ENCODE results near the gene KLK7. TPM values are rescaled to one million over a fixed set of nuclear protein-coding genes. Genes with fewer than 3 reads are reported as not detected.

KLK7 gene
- total RNA-seq, 5 donors from 2014 or later (not counting 1 experiment from before 2014, with no cell fraction given): not detected

DNA sequence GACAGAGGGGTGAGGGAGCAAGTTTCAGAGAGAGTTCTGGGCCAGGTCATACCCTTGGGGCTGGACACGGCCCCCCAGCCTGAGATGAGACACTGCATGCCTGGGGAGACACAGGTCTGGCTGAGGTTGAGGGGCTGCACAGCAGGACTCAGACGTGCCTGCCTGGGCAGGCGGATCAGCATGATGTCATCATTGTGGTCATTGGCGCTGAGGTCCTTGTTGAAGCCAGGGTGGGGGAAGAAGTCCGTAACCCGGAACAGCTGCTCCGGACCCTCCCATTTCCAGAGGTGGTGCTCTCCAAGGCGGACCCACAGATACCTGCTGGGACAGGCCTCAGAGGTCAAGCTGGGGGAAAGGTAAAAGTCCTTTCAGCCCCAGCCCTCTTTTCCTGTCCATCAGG lies 22.7 kb upstream of the KLK7 start:
- Mint-ChIP-seq H3K27ac (no peak overlapping the region), H3K4me1 (peaks cover 0 to 3% (median 0%) of the 10 kb centered on the region in 3 donors)
- WGBS (ENCODE audit: insufficient coverage): 53% methylated on average over 7 of the region's 8 CpGs

DNA sequence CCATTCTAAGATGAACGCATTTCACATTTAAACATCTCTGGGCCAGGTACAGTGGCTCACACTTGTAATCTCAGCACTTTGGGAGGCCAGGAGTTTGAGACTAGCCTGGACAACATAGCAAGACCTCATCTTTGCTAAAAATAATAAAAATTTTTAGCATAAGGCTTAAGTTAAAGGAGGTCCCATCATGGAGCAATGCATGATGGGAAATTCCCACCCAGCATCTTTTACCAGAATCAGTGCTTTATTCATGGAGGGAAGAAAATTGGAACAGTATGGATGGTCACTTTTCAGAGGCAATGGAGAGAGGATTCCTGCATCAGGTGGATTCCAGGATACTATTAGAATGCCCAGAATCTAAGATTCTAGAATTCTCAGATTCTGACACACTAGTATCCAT lies 21.5 kb upstream of the KLK7 start:
- no peak for DNase-seq
- Mint-ChIP-seq H3K27me3 (peaks cover 29 to 57% of the 10 kb centered on the region in 2 donors), H3K36me3 (no peaks in the 10 kb centered on the region), H3K4me3 (no peak overlapping the region), H3K27ac (no peak overlapping the region), H3K4me1 (peaks cover 0 to 3% (median 0%) of the 10 kb centered on the region in 3 donors), H3K9me3 (no peaks in the 10 kb centered on the region)
- Histone ChIP-seq H3K4me1 (ENCODE audit: control insufficient read depth in 1 of 2, extremely low read depth in 1 of 2, insufficient read depth in 2 of 2, low read length in 2 of 2) (no peaks in the 10 kb centered on the region), H3K27ac (ENCODE audit: low read length) (no peak overlapping the region), H3K27me3 (replicated peaks in 1 of 2; ENCODE audit: control insufficient read depth in 2 of 2, extremely low read depth in 1 of 2, insufficient read depth in 2 of 2, low read length in 1 of 2) (peaks cover 0 to 58% of the 10 kb centered on the region in 2 experiments), H3K9me3 (no peaks in the 10 kb centered on the region), H3K36me3 (ENCODE audit: control insufficient read depth in 2 of 2, extremely low read depth in 1 of 2, insufficient read depth in 1 of 2, low read length in 1 of 2) (no peaks in the 10 kb centered on the region), H3K4me3 (ENCODE audit: control insufficient read depth in 1 of 2, extremely low read depth in 1 of 2, low read length in 1 of 2) (no peak overlapping the region)
- POLR2A ChIA-PET: no interaction called here
- CTCF ChIA-PET: no interaction called here
- WGBS (ENCODE audit: insufficient coverage): no CpG with 5 or more reads among the region's 1 CpG
- ATAC-seq (replicated peaks in 1 of 4): no peak

More for the DNA sequence above, 22.7 kb upstream of the KLK7 start:
- no peaks in the 10 kb centered on the region for H3K36me3 Mint-ChIP-seq
- Histone ChIP-seq H3K27me3 (replicated peaks in 1 of 2; ENCODE audit: control insufficient read depth in 2 of 2, extremely low read depth in 1 of 2, insufficient read depth in 2 of 2, low read length in 1 of 2) (peaks cover 0 to 51% of the 10 kb centered on the region in 2 experiments), H3K27ac (ENCODE audit: low read length) (no peak overlapping the region), H3K4me1 (ENCODE audit: control insufficient read depth in 1 of 2, extremely low read depth in 1 of 2, insufficient read depth in 2 of 2, low read length in 2 of 2) (no peaks in the 10 kb centered on the region), H3K4me3 (ENCODE audit: control insufficient read depth in 1 of 2, extremely low read depth in 1 of 2, low read length in 1 of 2) (no peak overlapping the region), H3K36me3 (ENCODE audit: control insufficient read depth in 2 of 2, extremely low read depth in 1 of 2, insufficient read depth in 1 of 2, low read length in 1 of 2) (no peaks in the 10 kb centered on the region), H3K9me3 (no peaks in the 10 kb centered on the region)
- DNase-seq (no peak), ATAC-seq (replicated peaks in 1 of 4) (no peak)
- CTCF ChIA-PET: no interaction called here
- no peaks in the 10 kb centered on the region for H3K9me3 Mint-ChIP-seq
- H3K4me3 Mint-ChIP-seq: no peak overlapping the region
- POLR2A ChIA-PET: no interaction called here
- H3K27me3 Mint-ChIP-seq: peaks cover 30 to 57% of the 10 kb centered on the region in 2 donors

DNA sequence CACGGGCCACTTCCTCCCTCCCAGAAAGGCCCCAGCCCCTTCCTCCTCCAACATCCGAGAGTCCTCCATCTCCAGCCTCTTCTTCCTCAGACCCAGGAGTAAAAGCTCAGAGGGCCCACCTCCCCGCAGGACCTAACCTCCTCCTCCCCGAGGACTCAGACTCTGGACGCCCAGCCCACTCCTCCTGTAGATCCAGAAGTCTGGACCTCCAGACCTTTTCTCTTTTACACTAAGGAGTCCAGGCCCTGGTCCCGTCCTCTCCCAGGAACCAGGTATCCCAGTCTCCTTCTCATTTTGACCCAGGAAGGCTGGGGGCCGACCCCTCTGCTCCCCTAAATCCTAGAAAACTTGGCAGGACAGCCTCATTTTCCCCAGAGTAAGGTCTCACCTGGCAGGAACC lies 19.6 kb upstream of the KLK7 start:
- no peak overlapping the region for H3K4me3 Mint-ChIP-seq
- ATAC-seq (replicated peaks in 1 of 4): no peak
- no peak overlapping the region for H3K27ac Mint-ChIP-seq
- POLR2A ChIA-PET: no interaction called here
- 52% methylated on average over 7 of the region's 7 CpGs for WGBS (ENCODE audit: insufficient coverage)
- H3K4me1 Mint-ChIP-seq: peaks cover 0 to 3% (median 0%) of the 10 kb centered on the region in 3 donors
- H3K4me1 ChIP-seq (ENCODE audit: control insufficient read depth in 1 of 2, extremely low read depth in 1 of 2, insufficient read depth in 2 of 2, low read length in 2 of 2): no peaks in the 10 kb centered on the region
- DNase-seq: no peak
- H3K36me3 ChIP-seq (ENCODE audit: control insufficient read depth in 2 of 2, extremely low read depth in 1 of 2, insufficient read depth in 1 of 2, low read length in 1 of 2): no peaks in the 10 kb centered on the region
- CTCF ChIA-PET: no interaction called here
- H3K36me3 Mint-ChIP-seq: no peaks in the 10 kb centered on the region
- no peaks in the 10 kb centered on the region for H3K9me3 Mint-ChIP-seq
- H3K4me3 ChIP-seq (ENCODE audit: control insufficient read depth in 1 of 2, extremely low read depth in 1 of 2, low read length in 1 of 2): no peak overlapping the region
- no peak overlapping the region for H3K27ac ChIP-seq (ENCODE audit: low read length)
- H3K27me3 ChIP-seq (replicated peaks in 1 of 2; ENCODE audit: control insufficient read depth in 2 of 2, extremely low read depth in 1 of 2, insufficient read depth in 2 of 2, low read length in 1 of 2): peaks cover 0 to 56% of the 10 kb centered on the region in 2 experiments
- no peaks in the 10 kb centered on the region for H3K9me3 ChIP-seq
- H3K27me3 Mint-ChIP-seq: peaks cover 22 to 59% of the 10 kb centered on the region in 2 donors

DNA sequence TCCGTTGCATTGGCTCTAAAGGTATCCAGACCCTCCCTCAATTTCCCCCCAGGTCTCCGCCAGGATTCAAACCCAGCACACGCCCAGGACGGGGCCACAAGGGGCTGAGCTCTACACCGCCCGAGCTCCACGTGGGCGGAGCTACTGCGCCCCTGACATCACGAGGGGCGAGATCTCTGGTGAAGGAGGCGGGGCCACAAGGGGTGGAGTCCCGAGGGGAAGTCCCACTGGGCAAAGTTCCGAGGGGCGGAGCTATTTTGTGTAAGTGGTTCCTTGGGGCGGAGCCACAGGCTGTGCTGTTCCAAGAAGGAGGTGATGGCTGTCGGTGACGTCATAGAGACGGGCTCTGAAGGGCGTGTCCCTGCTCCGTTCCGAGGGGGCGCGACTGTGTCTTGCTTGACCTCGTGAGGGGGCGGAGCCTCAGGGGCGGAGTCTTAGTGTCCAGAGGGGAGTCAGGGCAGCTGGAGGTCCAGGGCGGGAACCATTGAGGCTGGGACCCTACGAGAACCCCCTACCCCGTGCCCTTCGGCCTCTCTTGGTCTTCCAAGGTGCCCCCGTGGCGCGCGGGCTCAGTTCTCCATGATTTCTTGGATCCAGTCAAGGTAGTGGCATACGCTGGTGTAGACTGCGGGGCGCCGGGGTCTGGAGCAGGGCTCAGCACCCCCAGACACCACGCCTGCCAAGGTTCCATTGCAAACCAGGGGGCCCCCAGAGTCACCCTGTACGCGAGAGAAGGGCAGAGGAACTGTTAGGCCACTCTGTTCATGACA lies 19.0 kb upstream of the KLK7 start:
- POLR2A ChIA-PET: no interaction called here

DNA sequence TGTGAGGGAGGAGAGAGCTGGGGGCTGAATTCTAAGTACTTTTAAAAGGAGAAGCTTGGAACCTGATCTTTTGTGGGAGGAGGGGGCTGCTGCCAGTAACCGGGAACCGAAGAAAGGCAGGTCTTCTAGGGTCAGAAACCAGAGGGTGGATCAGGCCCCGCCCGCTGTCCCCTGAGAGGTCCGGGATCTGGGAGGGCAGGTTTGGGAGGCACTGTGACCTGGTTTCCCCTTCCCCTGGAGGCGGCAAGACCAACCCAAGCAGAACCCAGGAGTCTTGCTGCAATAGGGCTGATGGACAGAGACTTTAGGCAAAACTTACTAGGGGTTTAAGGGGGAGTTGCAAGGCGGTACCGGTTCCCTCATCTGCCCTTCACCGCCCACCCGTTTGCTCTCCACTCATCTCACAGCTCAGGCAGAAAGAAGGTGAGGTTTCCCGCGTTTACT lies 18.4 kb upstream of the KLK7 start:
- 44% methylated on average over 8 of the region's 12 CpGs for WGBS (ENCODE audit: insufficient coverage)
- no peak for ATAC-seq (replicated peaks in 1 of 4)
- Mint-ChIP-seq H3K4me1 (peaks cover 0 to 3% (median 0%) of the 10 kb centered on the region in 3 donors), H3K27ac (no peak overlapping the region), H3K9me3 (no peaks in the 10 kb centered on the region), H3K36me3 (no peaks in the 10 kb centered on the region), H3K4me3 (no peak overlapping the region), H3K27me3 (peaks cover 31 to 64% of the 10 kb centered on the region in 2 donors)
- H3K27me3 ChIP-seq (replicated peaks in 1 of 2; ENCODE audit: control insufficient read depth in 2 of 2, extremely low read depth in 1 of 2, insufficient read depth in 2 of 2, low read length in 1 of 2): peaks cover 0 to 65% of the 10 kb centered on the region in 2 experiments
- H3K9me3 ChIP-seq: no peaks in the 10 kb centered on the region
- POLR2A ChIA-PET: no interaction called here
- H3K27ac ChIP-seq (ENCODE audit: low read length): no peak overlapping the region
- CTCF ChIA-PET: no interaction called here
- H3K4me1 ChIP-seq (ENCODE audit: control insufficient read depth in 1 of 2, extremely low read depth in 1 of 2, insufficient read depth in 2 of 2, low read length in 2 of 2): no peaks in the 10 kb centered on the region
- no peak overlapping the region for H3K4me3 ChIP-seq (ENCODE audit: control insufficient read depth in 1 of 2, extremely low read depth in 1 of 2, low read length in 1 of 2)
- DNase-seq: no peak
- H3K36me3 ChIP-seq (ENCODE audit: control insufficient read depth in 2 of 2, extremely low read depth in 1 of 2, insufficient read depth in 1 of 2, low read length in 1 of 2): no peaks in the 10 kb centered on the region

More for the DNA sequence above, 19.0 kb upstream of the KLK7 start:
- no peaks in the 10 kb centered on the region for H3K36me3 ChIP-seq (ENCODE audit: control insufficient read depth in 2 of 2, extremely low read depth in 1 of 2, insufficient read depth in 1 of 2, low read length in 1 of 2)
- peak in 6 of 35 experiments; percentile 3 to 18 (median 9) for DNase-seq
- no peak overlapping the region for H3K27ac ChIP-seq (ENCODE audit: low read length)
- peaks cover 0 to 59% of the 10 kb centered on the region in 2 experiments for H3K27me3 ChIP-seq (replicated peaks in 1 of 2; ENCODE audit: control insufficient read depth in 2 of 2, extremely low read depth in 1 of 2, insufficient read depth in 2 of 2, low read length in 1 of 2)
- ATAC-seq (replicated peaks in 1 of 4): no peak
- H3K9me3 ChIP-seq: no peaks in the 10 kb centered on the region
- 76% methylated on average over 42 of the region's 42 CpGs for WGBS (ENCODE audit: insufficient coverage)
- Mint-ChIP-seq H3K36me3 (no peaks in the 10 kb centered on the region), H3K4me1 (peaks cover 0 to 3% (median 0%) of the 10 kb centered on the region in 3 donors), H3K27ac (no peak overlapping the region), H3K27me3 (peaks cover 26 to 63% of the 10 kb centered on the region in 2 donors), H3K4me3 (no peak overlapping the region), H3K9me3 (no peaks in the 10 kb centered on the region)
- CTCF ChIA-PET: no interaction called here
- H3K4me3 ChIP-seq (ENCODE audit: control insufficient read depth in 1 of 2, extremely low read depth in 1 of 2, low read length in 1 of 2): peak overlapping the region in 1 of 2 donors; percentile 6
- H3K4me1 ChIP-seq (ENCODE audit: control insufficient read depth in 1 of 2, extremely low read depth in 1 of 2, insufficient read depth in 2 of 2, low read length in 2 of 2): no peaks in the 10 kb centered on the region

DNA sequence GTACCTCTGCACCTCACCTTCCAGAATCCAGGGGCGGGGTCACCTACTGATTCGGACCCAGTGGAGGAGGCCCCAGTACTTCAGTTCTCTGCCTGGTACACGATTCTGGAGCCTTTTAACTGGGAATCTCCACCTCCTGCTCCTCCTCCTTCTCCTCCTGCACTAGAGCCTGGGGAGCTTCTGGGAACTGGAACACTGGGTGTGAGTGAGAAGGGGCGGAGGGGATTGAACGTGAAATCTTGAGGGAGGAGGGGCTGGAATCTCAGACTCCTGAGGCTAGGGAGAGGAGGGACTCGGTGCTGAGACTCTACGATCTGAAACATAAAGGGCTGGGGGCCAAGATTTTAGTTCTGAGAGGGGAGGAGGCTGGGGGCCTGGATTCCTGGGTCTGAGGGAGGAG lies 17.8 kb upstream of the KLK7 start, which contains the start of gene KLK8:
TSS of gene KLK8 (minus strand) at position 90 of the 400 bp plus-strand sequence. CDS start 437 bp downstream, outside the sequence.
- Mint-ChIP-seq H3K36me3 (no peaks in the 10 kb centered on the region), H3K9me3 (no peaks in the 10 kb centered on the region), H3K27me3 (peaks cover 35 to 67% of the 10 kb centered on the region in 2 donors), H3K27ac (no peak within 1 kb of the TSS), H3K4me1 (peaks cover 0 to 3% (median 0%) of the 10 kb centered on the region in 3 donors), H3K4me3 (no peak within 1 kb of the TSS)
- no peaks in the 10 kb centered on the region for H3K4me1 ChIP-seq (ENCODE audit: control insufficient read depth in 1 of 2, extremely low read depth in 1 of 2, insufficient read depth in 2 of 2, low read length in 2 of 2)
- ChIA-PET POLR2A (no interaction called here), CTCF (no interaction called here)
- H3K36me3 ChIP-seq (ENCODE audit: control insufficient read depth in 2 of 2, extremely low read depth in 1 of 2, insufficient read depth in 1 of 2, low read length in 1 of 2): no peaks in the 10 kb centered on the region
- no peak for ATAC-seq (replicated peaks in 1 of 4)
- no peaks in the 10 kb centered on the region for H3K9me3 ChIP-seq
- H3K27me3 ChIP-seq (replicated peaks in 1 of 2; ENCODE audit: control insufficient read depth in 2 of 2, extremely low read depth in 1 of 2, insufficient read depth in 2 of 2, low read length in 1 of 2): peaks cover 0 to 64% of the 10 kb centered on the region in 2 experiments
- H3K27ac ChIP-seq (ENCODE audit: low read length): no peak within 1 kb of the TSS
- H3K4me3 ChIP-seq (ENCODE audit: control insufficient read depth in 1 of 2, extremely low read depth in 1 of 2, low read length in 1 of 2): no peak within 1 kb of the TSS
- no peak for DNase-seq
- 37% methylated on average over 4 of the region's 7 CpGs for WGBS (ENCODE audit: insufficient coverage)
